ENCODE data around the gene MRPS7. TPM values are rescaled to one million over a fixed set of nuclear protein-coding genes. Genes with fewer than 3 reads are reported as not detected.

MRPS7 gene
- total and polyA plus RNA-seq, 9 of the 15 experiments (the other 6 are each of a cell fraction or from before 2014, with no cell fraction given) = 107 to 244 (median 132) TPM

- ATAC-seq = no peak
- Histone ChIP-seq H3K9me3 (replicated peaks; ENCODE audit: control insufficient read depth, insufficient read depth, low read depth, low read length) (no peaks in the 10 kb centered on the region), H2AFZ (ENCODE audit: low read depth, low read length) (no peak overlapping the region), H3K36me3 (ENCODE audit: control insufficient read depth, insufficient read depth, low read length) (peaks cover 89% of the 10 kb centered on the region), H3K27ac (ENCODE audit: extremely low read depth, low read depth, low read length) (no peak overlapping the region; the same call in 2 of the 3 replicates), H3K79me2 (ENCODE audit: control insufficient read depth, insufficient read depth, low read length) (no peaks in the 10 kb centered on the region), H3K4me2 (ENCODE audit: insufficient read depth, low read length) (no peak overlapping the region), H3K9me1 (ENCODE audit: control insufficient read depth, insufficient read depth, low read length) (no peaks in the 10 kb centered on the region), H4K20me1 (replicated peaks; ENCODE audit: control insufficient read depth, insufficient read depth, low read length) (peaks cover 19% of the 10 kb centered on the region; the same call in 1 of the 2 replicates), H3K27me3 (ENCODE audit: control insufficient read depth in 2 of 2, insufficient read depth in 2 of 2, low read length in 2 of 2) (no peaks in the 10 kb centered on the region), H3K9ac (ENCODE audit: insufficient read depth in 1 of 2, low read depth in 2 of 2, low read length in 2 of 2) (peak overlapping the region in 1 of 2 experiments; percentile 70; a peak in 1 of 4 replicates), H3K4me1 (replicated peaks in 1 of 2; ENCODE audit: control insufficient read depth in 2 of 2, insufficient read depth in 2 of 2, low read length in 2 of 2) (peaks cover 14 to 33% of the 10 kb centered on the region in 2 experiments), H3K4me3 (no peak overlapping the region)
- in situ Hi-C loops (cut with MboI) (no loop called here), intact Hi-C loops (cut with micrococcal nuclease) (loop anchor here (5.0 kb wide), 1 partner anchor 125 kb away; no protein-coding TSS in a partner anchor)
- FAIRE-seq = no peak
- ChIA-PET CTCF (ENCODE audit: low intra/inter-chr PET ratio) (interaction anchor here (2.8 kb wide), 1 partner anchor 276 kb away, joined by 10 read pairs; no protein-coding TSS in a partner anchor), POLR2A (interaction anchor here (0.6 to 1.3 kb wide), 9 partner anchors 8 to 343 kb away, joined by 3 to 4 read pairs (median 3); no protein-coding TSS in a partner anchor)
- DNase-seq (ENCODE audit: extremely low read depth in 1 of 4, low spot score in 3 of 4) = no peak
- WGBS (ENCODE audit: insufficient coverage, low coverage, missing lambda C conversion rate) = 89% methylated on average over 12 of the region's 12 CpGs
- BruUV-seq (replicated peaks) = TSS peak; percentile 27
- TF ChIP-seq FOXK1 (CRISPR knock-in tag; IDR thresholded peaks at IDR 0.05; ENCODE audit: borderline replicate concordance) (no peak), CCNT2 (IDR thresholded peaks at IDR 0.05; ENCODE audit: borderline replicate concordance, extremely low read depth, insufficient read length, low read depth, low read length) (no peak), FOXK2 (conservative IDR thresholded peaks at IDR 0.05 in 1 of 2, IDR thresholded peaks at IDR 0.05 in 1 of 2; ENCODE audit: low read depth in 2 of 2) (no peak), POLR2A (conservative IDR thresholded peaks at IDR 0.05) (peak; percentile 64), WHSC1 (IDR thresholded peaks at IDR 0.05; ENCODE audit: low read length) (no peak), MBD1 (CRISPR knock-in tag; IDR thresholded peaks at IDR 0.05) (no peak), RBFOX2 (IDR thresholded peaks at IDR 0.05; ENCODE audit: low read depth, low read length) (peak; percentile 14; the same call in 1 of the 2 replicates), HMGXB4 (CRISPR knock-in tag; IDR thresholded peaks at IDR 0.05) (no peak), POLR2B (IDR thresholded peaks at IDR 0.05; ENCODE audit: low read depth, partially characterized antibody) (peak; percentile 1), SUPT5H (IDR thresholded peaks at IDR 0.05) (peak; percentile 40), RFX5 (IDR thresholded peaks at IDR 0.05; ENCODE audit: low read depth, low read length) (no peak), CBX8 (IDR thresholded peaks at IDR 0.05; ENCODE audit: borderline replicate concordance, extremely low read depth, low read depth, low read length, poor library complexity, severe bottlenecking) (no peak), E2F3 (CRISPR knock-in tag; IDR thresholded peaks at IDR 0.05) (no peak)
These were observed 24.3 kb upstream of the MRPS7 start for GRCh38 chr17:75237100-75238014.

All from K562 (cell line).